ENCODE measurements around the gene ARHGAP31.

- no peak for TF ChIP-seq CTCF (IDR thresholded peaks at IDR 0.05; ENCODE audit: insufficient read depth, low read length)
- TF ChIP-seq POLR2AphosphoS5 (IDR thresholded peaks at IDR 0.05; ENCODE audit: low read depth), result no peak
- TF ChIP-seq SPI1 (IDR thresholded peaks at IDR 0.05; ENCODE audit: borderline replicate concordance, low read depth), result no peak
- TF ChIP-seq REST (IDR thresholded peaks at IDR 0.05; ENCODE audit: insufficient replicate concordance, low read depth), result no peak
Observed at GRCh38 chr3:119396870-119397269, 102.7 kb downstream of the ARHGAP31 start.
